Mucosa of descending colon (tissue), 3 donors: ENCODE results near the gene UGT1A8. TPM values are rescaled to one million over a fixed set of nuclear protein-coding genes. Genes with fewer than 3 reads are reported as not detected.

Experiments used
- ATAC-seq: fragments of 200-7000 bp; cut with Tn5 transposase; one replicate; pipeline ENCODE4 v1.9.1; 2020; ENCODE audit warnings: mild to moderate bottlenecking, moderate library complexity
- DNase-seq, 3 donors: peaks; one replicate each; pipeline ENCODE4 v3.0.0-alpha.2; 2020
- H3K36me3 ChIP-seq: fragments of 200-600 bp; one replicate; pipeline ENCODE4 v1.8.0; 2021; ENCODE audit warnings: low read depth, mild to moderate bottlenecking
- H3K4me1 ChIP-seq: fragments of 200-600 bp; one replicate; pipeline ENCODE4 v1.8.0; 2021; ENCODE audit warnings: low read depth, mild to moderate bottlenecking
- H3K4me3 ChIP-seq: fragments of 200-600 bp; one replicate; pipeline ENCODE4 v1.8.0; 2021; ENCODE audit warnings: mild to moderate bottlenecking
- H3K9me3 ChIP-seq: fragments of 200-600 bp; one replicate; pipeline ENCODE4 v1.8.0; 2021; ENCODE audit warnings: mild to moderate bottlenecking
- intact Hi-C, 2 donors: fragments of 100-400 bp; cut with DNase I in 1 of 2; cut with micrococcal nuclease in 1 of 2; formaldehyde crosslinking; loops; one replicate each; pipeline versions ENCODE4 v1.11.0 to v1.11.1; 2022; cut with DNase I, micrococcal nuclease
- total RNA-seq, 3 donors: library from RNA; stranded (reverse); fragmentation: NEBNext Ultra II Directional in 2 of 3; extraction: Animal tissue kit (Norgen Biotek cat#: 25700) in 2 of 3; gene quantifications; one replicate each; pipeline versions ENCODE4 v1.2.1 to v1.2.4, GENCODE V29; 2021 to 2023
- TF ChIP-seq, protein P1 (sequence below): fragments of 200-600 bp; IDR thresholded peaks from one replicate; pipeline ENCODE4 v1.8.0; 2022; ENCODE audit warnings: antibody characterized with exemption, mild to moderate bottlenecking
- donor health status: DM: no; HTN: no; CAD: no; lungs with moderate emphysema.
- donor health status: DM: no; HTN: no; CAD: no.
- donor health status: DM: no; HTN: yes; CAD: no.

The UGT1A8 gene
- total RNA-seq, 3 donors from 2014 or later: 7.4 to 34.2 (median 12.2) TPM

DNA sequence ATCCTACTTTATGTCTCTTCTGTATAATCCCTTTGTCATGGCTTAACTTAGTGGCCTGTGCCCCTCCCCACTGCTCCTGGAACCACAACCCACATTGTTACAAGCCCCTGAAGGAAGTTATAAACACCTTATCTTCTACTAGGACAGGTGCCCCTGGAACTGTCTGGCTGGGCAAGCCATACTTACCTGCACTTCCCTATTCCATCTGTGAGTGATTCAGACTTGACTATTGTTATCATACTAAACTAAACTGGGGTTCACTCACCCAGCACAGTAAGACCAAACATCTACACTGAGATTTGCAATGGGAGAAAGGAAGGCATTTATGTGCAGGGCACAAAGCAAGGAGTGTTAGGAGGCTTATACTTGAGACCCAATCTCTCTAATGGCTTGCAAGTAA, 71.6 kb downstream of the UGT1A8 start:
- intact Hi-C loops: no loop called here
- TF ChIP-seq, protein P1, sequence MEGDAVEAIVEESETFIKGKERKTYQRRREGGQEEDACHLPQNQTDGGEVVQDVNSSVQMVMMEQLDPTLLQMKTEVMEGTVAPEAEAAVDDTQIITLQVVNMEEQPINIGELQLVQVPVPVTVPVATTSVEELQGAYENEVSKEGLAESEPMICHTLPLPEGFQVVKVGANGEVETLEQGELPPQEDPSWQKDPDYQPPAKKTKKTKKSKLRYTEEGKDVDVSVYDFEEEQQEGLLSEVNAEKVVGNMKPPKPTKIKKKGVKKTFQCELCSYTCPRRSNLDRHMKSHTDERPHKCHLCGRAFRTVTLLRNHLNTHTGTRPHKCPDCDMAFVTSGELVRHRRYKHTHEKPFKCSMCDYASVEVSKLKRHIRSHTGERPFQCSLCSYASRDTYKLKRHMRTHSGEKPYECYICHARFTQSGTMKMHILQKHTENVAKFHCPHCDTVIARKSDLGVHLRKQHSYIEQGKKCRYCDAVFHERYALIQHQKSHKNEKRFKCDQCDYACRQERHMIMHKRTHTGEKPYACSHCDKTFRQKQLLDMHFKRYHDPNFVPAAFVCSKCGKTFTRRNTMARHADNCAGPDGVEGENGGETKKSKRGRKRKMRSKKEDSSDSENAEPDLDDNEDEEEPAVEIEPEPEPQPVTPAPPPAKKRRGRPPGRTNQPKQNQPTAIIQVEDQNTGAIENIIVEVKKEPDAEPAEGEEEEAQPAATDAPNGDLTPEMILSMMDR: no peak
- H3K4me3 ChIP-seq: no peak overlapping the region
- no peak for DNase-seq
- peak; percentile 66 for ATAC-seq
- peaks cover 37% of the 10 kb centered on the region for H3K4me1 ChIP-seq
- H3K36me3 ChIP-seq: no peaks in the 10 kb centered on the region
- no peaks in the 10 kb centered on the region for H3K9me3 ChIP-seq

DNA sequence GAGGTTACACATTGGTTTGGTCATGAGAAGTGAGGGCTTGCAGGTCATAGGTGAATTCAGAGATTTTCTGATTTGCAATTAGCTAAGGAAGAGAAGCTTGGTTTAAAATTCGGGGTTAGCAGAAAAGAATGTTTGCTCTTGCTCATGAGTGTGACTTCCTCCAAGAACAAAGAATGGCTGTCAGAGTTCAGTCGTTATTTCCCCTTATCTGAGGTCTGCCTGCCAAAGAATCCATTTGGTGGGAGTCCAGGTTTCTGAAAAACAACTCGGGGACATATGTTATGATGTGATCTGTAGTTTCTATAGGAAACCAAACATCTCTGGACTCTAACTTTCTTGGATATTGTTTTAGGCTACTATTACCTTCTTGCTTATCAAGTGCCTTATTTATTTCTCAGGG, 72.1 kb downstream of the UGT1A8 start:
- Histone ChIP-seq H3K36me3 (no peaks in the 10 kb centered on the region), H3K9me3 (no peaks in the 10 kb centered on the region), H3K4me3 (no peak overlapping the region), H3K4me1 (peaks cover 37% of the 10 kb centered on the region)
- DNase-seq (no peak), ATAC-seq (peak; percentile 6)
- intact Hi-C loops: no loop called here
- TF ChIP-seq, protein P1: no peak

DNA sequence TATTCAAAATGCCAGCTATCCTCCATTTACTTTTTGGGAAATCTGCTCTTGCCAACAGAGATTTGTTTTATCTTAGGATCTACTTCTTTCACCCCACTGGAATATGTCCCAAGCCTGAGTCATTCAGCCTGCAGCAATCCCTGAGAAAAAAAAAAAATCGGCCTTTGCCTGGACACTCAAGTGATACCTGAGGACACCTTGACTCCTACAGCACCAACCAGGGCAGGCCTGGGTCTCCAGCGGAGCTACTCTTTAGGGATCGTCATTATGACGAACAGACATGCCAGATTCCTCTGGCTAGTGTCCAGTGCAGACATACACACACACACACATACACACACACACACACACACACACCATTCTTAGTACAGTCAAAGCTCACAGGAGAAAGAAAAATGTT, 73.0 kb downstream of the UGT1A8 start:
- intact Hi-C loops: no loop called here
- Histone ChIP-seq H3K9me3 (no peaks in the 10 kb centered on the region), H3K36me3 (no peaks in the 10 kb centered on the region), H3K4me3 (no peak overlapping the region), H3K4me1 (peaks cover 31% of the 10 kb centered on the region)
- TF ChIP-seq, protein P1: no peak
- ATAC-seq: no peak
- DNase-seq: no peak

DNA sequence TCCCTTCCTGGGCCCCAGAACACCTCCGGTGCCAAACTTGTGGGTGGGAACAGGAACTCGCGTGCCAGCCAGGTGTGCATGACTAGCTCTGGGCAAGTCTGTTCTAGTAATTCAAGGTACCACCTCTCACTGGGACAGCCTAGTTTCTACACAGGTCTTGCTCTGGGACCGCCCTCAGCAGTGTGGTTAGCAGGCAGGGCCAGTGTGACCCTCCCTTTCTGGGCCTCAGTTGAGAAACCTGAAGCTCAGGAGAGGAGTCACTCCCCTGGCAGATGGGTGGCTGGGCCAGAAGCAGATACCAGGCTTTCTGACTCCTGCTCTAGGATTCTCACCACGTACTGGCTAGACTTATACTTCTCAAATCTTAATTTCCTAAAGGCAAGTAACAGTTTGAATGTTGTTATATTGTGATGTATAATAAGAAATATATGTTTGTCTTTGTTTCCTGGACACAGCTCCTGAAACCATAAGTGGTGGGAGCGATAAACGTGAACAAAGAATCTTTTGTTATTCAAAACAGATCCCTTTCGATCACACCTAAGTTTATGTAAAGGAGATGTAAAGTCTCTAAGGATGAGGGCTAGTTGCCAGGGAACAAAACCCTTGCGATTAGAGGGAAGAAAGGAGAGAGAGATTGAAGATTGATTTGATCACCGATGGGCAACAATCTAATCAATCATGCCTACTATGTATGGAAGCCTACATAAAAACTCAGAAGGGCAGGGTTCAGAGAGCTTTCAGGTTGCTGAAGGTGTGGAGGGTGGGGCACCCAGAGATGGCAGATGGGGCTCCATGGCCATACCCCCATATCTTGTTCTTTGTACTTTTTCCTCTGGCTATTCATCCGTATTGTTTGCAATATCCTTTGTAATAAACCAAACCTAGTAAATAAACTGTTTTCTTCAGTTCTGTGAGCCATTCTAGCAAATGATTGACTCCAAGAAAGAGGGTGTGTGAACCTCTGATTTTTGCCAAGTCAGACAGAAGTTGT, 74.3 kb downstream of the UGT1A8 start:
- ATAC-seq (peak; percentile 78), DNase-seq (peak; percentile 55 to 73 (median 64))
- intact Hi-C loops: no loop called here
- no peaks in the 10 kb centered on the region for H3K9me3 ChIP-seq
- H3K4me3 ChIP-seq: no peak overlapping the region
- H3K36me3 ChIP-seq: no peaks in the 10 kb centered on the region
- TF ChIP-seq, protein P1: no peak
- peaks cover 28% of the 10 kb centered on the region for H3K4me1 ChIP-seq

DNA sequence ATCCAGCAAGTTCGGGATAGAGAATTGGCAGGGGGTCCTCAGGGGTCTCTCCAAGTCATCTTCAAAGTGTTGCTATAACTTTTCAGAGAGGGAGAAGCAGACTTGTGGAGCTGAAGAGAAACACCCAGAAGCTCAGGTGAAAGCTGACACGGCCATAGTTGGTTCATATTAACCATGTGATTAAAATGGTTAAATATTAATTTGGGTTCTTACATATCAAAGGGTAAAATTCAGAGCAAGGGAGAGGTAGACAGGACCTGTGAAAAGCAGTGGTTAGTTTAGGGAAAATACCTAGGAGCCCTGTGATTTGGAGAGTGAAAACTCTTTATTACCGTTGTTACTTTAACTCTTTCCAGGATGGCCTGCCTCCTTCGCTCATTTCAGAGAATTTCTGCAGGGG, 75.2 kb downstream of the UGT1A8 start, which contains the start of gene UGT1A6:
Gene UGT1A6, plus strand, starts transcription at position 243 of the 400 bp plus-strand sequence. Its CDS starts 115 bp downstream, at position 358.
- intact Hi-C loops: no loop called here
- TF ChIP-seq, protein P1: no peak
- no peak for DNase-seq
- ATAC-seq: peak; percentile 50
- H3K4me1 ChIP-seq: peaks cover 28% of the 10 kb centered on the region
- H3K9me3 ChIP-seq: no peaks in the 10 kb centered on the region
- no peaks in the 10 kb centered on the region for H3K36me3 ChIP-seq
- no peak within 1 kb of the TSS for H3K4me3 ChIP-seq
